ENCODE results near the gene LIMK1.

The LIMK1 gene

DNA sequence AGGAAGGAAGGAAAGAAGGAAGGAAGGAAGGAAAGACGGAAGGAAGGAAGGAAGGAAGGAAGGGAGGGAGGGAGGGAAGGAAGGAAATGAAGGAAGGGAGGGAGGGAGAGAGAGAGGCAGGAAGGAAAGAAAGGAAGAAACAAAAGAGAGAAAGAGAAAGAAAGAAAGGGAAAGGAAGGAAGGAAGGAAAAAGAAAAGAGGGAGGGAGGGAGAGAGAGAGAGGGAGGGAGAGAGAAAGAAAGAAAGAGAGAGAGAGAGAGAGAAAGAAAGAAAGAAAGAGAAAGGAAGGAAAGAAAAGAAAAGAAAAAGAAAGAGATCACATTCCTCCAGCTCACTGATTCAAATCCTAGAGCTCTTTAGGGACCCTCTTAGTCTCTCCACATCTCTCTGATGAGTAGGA, 31.0 kb upstream of the LIMK1 start:
- Histone ChIP-seq H3K36me3 (ENCODE audit: control insufficient read depth, insufficient read depth, low read length) (no peaks in the 10 kb centered on the region), H3K27me3 (replicated peaks; ENCODE audit: control insufficient read depth, insufficient read depth, low read length) (no peaks in the 10 kb centered on the region; the same call in none of the 2 replicates), H3K4me3 (replicated peaks; ENCODE audit: low read depth, low read length) (no peak overlapping the region)
- DNase-seq (ENCODE audit: extremely low read depth, insufficient read length): no peak
- TF ChIP-seq CTCF (IDR thresholded peaks at IDR 0.05; ENCODE audit: insufficient read depth, low read length, poor library complexity, severe bottlenecking): no peak

- TF ChIP-seq CTCF (IDR thresholded peaks at IDR 0.05; ENCODE audit: insufficient read depth, low read length, poor library complexity, severe bottlenecking): no peak
- H3K27me3 ChIP-seq (replicated peaks; ENCODE audit: control insufficient read depth, insufficient read depth, low read length): no peaks in the 10 kb centered on the region; the same call in none of the 2 replicates
- DNase-seq (ENCODE audit: extremely low read depth, insufficient read length): no peak
- H3K36me3 ChIP-seq (ENCODE audit: control insufficient read depth, insufficient read depth, low read length): no peaks in the 10 kb centered on the region
- H3K4me3 ChIP-seq (replicated peaks; ENCODE audit: low read depth, low read length): no peak overlapping the region
Observed at GRCh38 chr7:74053589-74054186, 29.9 kb upstream of the LIMK1 start.

- H3K4me3 ChIP-seq (replicated peaks; ENCODE audit: low read depth, low read length): no peak overlapping the region
Observed at GRCh38 chr7:74056096-74056915, 27.3 kb upstream of the LIMK1 start.

DNA sequence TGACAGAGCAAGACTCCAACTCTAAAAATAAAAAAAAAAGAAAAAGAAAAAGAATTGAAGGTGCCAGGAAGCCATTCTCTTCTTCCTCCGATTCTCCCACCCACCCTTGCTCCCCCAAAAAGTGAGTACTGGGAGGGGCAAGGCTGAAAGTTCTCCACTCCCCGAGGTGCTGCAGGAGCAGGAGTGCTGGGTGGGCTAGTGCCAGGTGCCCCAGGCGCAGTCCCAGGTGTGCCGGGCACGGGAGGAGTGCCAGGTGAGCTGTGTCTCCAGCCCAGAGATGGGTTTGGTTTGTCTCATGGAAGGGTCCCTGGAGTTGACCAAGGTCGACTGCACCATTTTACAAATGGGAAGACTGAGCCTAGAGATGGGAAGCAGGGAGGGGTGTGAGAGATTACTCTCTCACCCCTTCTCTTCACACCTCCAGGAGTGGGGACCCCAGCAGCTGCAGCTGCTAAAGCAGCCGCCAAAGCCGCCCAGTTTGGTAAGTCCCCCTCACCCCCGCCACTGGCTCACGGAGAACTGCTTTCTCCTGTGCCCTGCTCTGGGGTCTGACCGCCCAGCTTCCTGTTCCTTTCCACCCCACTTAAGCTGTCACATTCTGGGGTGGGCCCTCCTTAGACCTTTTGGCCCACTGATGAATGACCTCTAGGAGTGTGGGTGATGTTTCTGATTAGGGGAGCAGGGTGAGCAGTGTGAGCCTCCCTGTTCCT, 26.2 kb upstream of the LIMK1 start:
- DNase-seq (ENCODE audit: extremely low read depth, insufficient read length): no peak
- H3K27me3 ChIP-seq (replicated peaks; ENCODE audit: control insufficient read depth, insufficient read depth, low read length): no peaks in the 10 kb centered on the region; the same call in 1 of the 2 replicates
- TF ChIP-seq CTCF (IDR thresholded peaks at IDR 0.05; ENCODE audit: insufficient read depth, low read length, poor library complexity, severe bottlenecking): no peak
- no peak overlapping the region for H3K4me3 ChIP-seq (replicated peaks; ENCODE audit: low read depth, low read length)
- no peaks in the 10 kb centered on the region for H3K36me3 ChIP-seq (ENCODE audit: control insufficient read depth, insufficient read depth, low read length)

More at GRCh38 chr7:74056096-74056915, 27.3 kb upstream of the LIMK1 start:
- TF ChIP-seq CTCF (IDR thresholded peaks at IDR 0.05; ENCODE audit: insufficient read depth, low read length, poor library complexity, severe bottlenecking): no peak
- Histone ChIP-seq H3K27me3 (replicated peaks; ENCODE audit: control insufficient read depth, insufficient read depth, low read length) (no peaks in the 10 kb centered on the region; the same call in none of the 2 replicates), H3K36me3 (ENCODE audit: control insufficient read depth, insufficient read depth, low read length) (no peaks in the 10 kb centered on the region)
- DNase-seq (ENCODE audit: extremely low read depth, insufficient read length): no peak

DNA sequence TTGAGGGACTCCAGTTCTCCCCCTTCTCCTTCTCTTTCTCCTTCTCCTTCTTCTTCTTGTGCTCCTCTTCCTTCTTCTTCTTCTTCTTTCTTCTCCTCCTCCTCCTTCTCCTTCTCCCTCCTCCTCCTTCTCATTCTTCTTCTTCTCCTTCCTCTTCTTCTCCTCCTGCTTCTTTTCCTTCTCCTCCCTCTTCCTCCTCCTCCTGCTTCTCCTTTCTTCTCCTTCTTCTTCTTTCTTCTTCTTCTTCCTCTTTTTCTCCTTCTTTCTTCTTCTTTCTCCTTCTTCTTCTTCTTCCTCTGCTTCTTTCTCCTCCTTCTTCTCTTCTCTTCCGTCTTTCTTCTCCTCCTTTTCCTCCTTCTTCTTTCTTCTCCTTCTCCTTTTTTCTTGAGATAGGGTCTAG, 25.6 kb upstream of the LIMK1 start:
- Histone ChIP-seq H3K27me3 (replicated peaks; ENCODE audit: control insufficient read depth, insufficient read depth, low read length) (no peaks in the 10 kb centered on the region; the same call in 1 of the 2 replicates), H3K4me3 (replicated peaks; ENCODE audit: low read depth, low read length) (no peak overlapping the region), H3K36me3 (ENCODE audit: control insufficient read depth, insufficient read depth, low read length) (no peaks in the 10 kb centered on the region)
- no peak for DNase-seq (ENCODE audit: extremely low read depth, insufficient read length)
- no peak for TF ChIP-seq CTCF (IDR thresholded peaks at IDR 0.05; ENCODE audit: insufficient read depth, low read length, poor library complexity, severe bottlenecking)
